Astrocyte of the spinal cord (primary cell): ENCODE results near the gene RBM6.
"Not testable (repeated sequence)": the region's sequence is repeated elsewhere in the genome, so short reads cannot be mapped to it uniquely, and the experiment has no call there.

Experiments
- DNase-seq: peaks from one replicate; pipeline ENCODE4 v3.0.0; 2011; ENCODE audit warnings: low read depth, low spot score
- H3K4me3 ChIP-seq: 2 replicates; pipeline ENCODE4 v1.5.1; 2011; ENCODE audit warnings: low read depth, mild to moderate bottlenecking, low read length, moderate library complexity
- CTCF ChIP-seq: IDR thresholded peaks from 2 replicates; pipeline ENCODE4 v1.5.1; 2012; ENCODE audit warnings: low read depth, mild to moderate bottlenecking, low read length, inconsistent platforms
- in situ Hi-C: cut with HindIII; loops from 2 replicates; pipeline ENCODE4 v1.10.0; 2017; ENCODE audit warnings: low sequenced_read_pairs

The RBM6 gene

GRCh38 chr3:50044976-50045375, 105.0 kb downstream of the RBM6 start:
- no peak for TF ChIP-seq CTCF
- no peak for DNase-seq
- H3K4me3 ChIP-seq: no peak overlapping the region
- in situ Hi-C loops: no loop called here

- no peak for DNase-seq
- in situ Hi-C loops: no loop called here
- no peak for TF ChIP-seq CTCF
- no peak overlapping the region for H3K4me3 ChIP-seq
These were observed 107.5 kb downstream of the RBM6 start for GRCh38 chr3:50047426-50047825.

- DNase-seq: peak; percentile 92
- TF ChIP-seq CTCF: no peak
- no peak overlapping the region for H3K4me3 ChIP-seq
- in situ Hi-C loops: no loop called here
These were observed 110.4 kb downstream of the RBM6 start for GRCh38 chr3:50050361-50050760.

- in situ Hi-C loops: no loop called here
- no peak for TF ChIP-seq CTCF
These were observed 117.8 kb downstream of the RBM6 start for GRCh38 chr3:50057756-50058155.

GRCh38 chr3:50068134-50068533, 128.2 kb downstream of the RBM6 start:
- in situ Hi-C loops: no loop called here
- TF ChIP-seq CTCF: no peak
- peak; percentile 33 for DNase-seq
- no peak overlapping the region for H3K4me3 ChIP-seq

More at GRCh38 chr3:50057756-50058155, 117.8 kb downstream of the RBM6 start:
- H3K4me3 ChIP-seq: no peak overlapping the region
- no peak for DNase-seq

GRCh38 chr3:50078091-50078490, 138.1 kb downstream of the RBM6 start:
- H3K4me3 ChIP-seq: no peak overlapping the region
- in situ Hi-C loops: no loop called here
- TF ChIP-seq CTCF: no peak
- DNase-seq: no peak

DNA sequence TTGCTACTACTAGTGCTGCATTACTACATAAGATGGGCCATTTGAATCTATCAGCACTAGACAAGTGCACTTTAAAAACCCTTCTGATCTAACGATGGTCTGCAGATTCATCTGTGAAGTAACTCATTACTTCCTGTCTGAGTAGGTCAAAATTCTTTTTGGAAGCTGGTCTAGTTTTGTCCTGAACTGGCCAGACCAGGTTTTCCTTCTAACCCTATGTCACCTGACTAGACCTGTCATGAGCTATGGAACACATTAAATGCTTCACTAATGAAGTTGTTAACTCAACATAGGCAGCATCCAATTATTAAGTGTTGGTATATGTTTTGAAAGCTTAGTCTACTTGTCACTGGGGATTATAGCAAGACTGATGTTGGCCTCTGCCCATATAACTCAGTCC, 138.7 kb downstream of the RBM6 start:
- H3K4me3 ChIP-seq: no peak overlapping the region
- DNase-seq: no peak
- TF ChIP-seq CTCF: no peak
- in situ Hi-C loops: no loop called here

DNA sequence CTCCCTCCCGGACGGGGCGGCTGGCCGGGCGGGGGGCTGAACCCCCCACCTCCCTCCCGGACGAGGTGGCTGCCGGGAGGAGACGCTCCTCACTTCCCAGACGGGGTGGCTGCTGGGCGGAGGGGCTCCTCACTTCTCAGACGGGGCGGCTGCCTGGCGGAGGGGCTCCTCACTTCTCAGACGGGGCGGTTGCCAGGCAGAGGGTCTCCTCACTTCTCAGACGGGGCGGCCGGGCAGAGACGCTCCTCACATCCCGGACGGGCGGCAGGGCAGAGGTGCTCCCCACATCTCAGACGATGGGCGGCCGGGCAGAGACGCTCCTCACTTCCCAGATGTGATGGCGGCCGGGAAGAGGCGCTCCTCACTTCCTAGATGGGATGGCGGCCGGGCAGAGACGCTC, 145.0 kb downstream of the RBM6 start:
- in situ Hi-C loops, DNase-seq, H3K4me3 ChIP-seq: not testable (repeated sequence)
